Bronchial epithelial cell (primary cell): ENCODE results near the gene SPTLC3. TPM values are rescaled to one million over a fixed set of nuclear protein-coding genes. Genes with fewer than 3 reads are reported as not detected.
A peak's percentile ranks its signal among the peaks of the same experiment; 100 is the strongest.

Source experiments
- DNase-seq: peaks from one replicate; pipeline ENCODE4 v3.0.0-alpha.2; 2010; ENCODE audit warnings: low read depth
- FAIRE-seq: peaks from 2 replicates; lab custom pipeline; 2011; peaks lifted over from hg19 to GRCh38; lab: Jason Lieb, UNC
- H3K27me3 ChIP-seq: 2 replicates; pipeline ENCODE4 v1.5.1; 2011; ENCODE audit warnings: low read length; ENCODE audit not compliant: control insufficient read depth, insufficient read depth
- H3K36me3 ChIP-seq: 2 replicates; pipeline ENCODE4 v1.5.1; 2011; ENCODE audit warnings: low read length; ENCODE audit not compliant: control insufficient read depth, insufficient read depth
- H3K4me3 ChIP-seq: 2 replicates; pipeline ENCODE4 v1.5.1; 2011; ENCODE audit warnings: mild to moderate bottlenecking, low read depth, low read length, control low read depth
- total RNA-seq: library from RNA; depleted of rRNA; stranded (reverse); fragments of >200 nt; gene quantifications from 2 replicates; pipeline ENCODE4 v1.2.1, GENCODE V29; 2014
- TF ChIP-seq, protein P1 (sequence below): IDR thresholded peaks from 2 replicates; pipeline ENCODE4 v1.5.1; 2011; ENCODE audit warnings: mild to moderate bottlenecking, moderate library complexity, low read length, control low read depth, inconsistent platforms; ENCODE audit not compliant: insufficient read depth, severe bottlenecking

SPTLC3 gene
- total RNA-seq, 1 donor from 2014 or later = 2.4 TPM

DNA sequence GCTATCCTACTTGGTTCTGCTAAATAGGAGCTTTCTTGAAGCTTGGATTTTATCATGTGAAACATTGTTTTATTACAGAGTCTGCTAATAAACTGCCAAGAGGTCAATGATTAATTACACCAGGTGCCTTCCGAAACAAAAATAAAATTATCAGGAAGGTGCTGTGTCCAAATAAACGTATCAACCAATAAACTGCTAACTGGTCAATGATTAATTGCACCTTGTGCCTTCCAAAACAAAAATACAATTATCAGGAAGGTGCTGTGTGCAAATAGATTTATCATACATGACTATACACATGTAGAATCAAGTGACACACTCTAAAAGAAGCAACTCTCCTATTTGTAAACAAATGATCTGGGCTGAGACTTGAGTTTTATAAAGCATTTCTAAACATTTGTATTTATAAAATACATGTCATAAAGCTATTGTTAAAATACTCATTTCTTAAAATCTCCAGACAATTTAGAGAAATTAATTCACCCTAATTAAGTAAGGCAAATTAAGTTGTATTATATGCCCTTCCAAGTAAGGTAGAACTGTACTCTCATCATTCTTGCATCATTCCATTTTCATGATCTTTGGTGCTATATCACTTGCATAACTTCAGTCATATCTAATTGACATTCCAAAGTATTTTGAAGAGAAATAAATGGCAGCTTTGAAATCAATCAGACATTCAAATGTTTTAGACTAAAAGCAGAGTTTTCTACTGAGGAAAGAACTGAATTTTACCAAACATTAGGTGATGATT, 26.8 kb downstream of the SPTLC3 start:
- Histone ChIP-seq H3K4me3 (no peak overlapping the region), H3K27me3 (no peaks in the 10 kb centered on the region), H3K36me3 (no peaks in the 10 kb centered on the region)
- FAIRE-seq (no peak), DNase-seq (peak; percentile 14)
- TF ChIP-seq, protein P1, sequence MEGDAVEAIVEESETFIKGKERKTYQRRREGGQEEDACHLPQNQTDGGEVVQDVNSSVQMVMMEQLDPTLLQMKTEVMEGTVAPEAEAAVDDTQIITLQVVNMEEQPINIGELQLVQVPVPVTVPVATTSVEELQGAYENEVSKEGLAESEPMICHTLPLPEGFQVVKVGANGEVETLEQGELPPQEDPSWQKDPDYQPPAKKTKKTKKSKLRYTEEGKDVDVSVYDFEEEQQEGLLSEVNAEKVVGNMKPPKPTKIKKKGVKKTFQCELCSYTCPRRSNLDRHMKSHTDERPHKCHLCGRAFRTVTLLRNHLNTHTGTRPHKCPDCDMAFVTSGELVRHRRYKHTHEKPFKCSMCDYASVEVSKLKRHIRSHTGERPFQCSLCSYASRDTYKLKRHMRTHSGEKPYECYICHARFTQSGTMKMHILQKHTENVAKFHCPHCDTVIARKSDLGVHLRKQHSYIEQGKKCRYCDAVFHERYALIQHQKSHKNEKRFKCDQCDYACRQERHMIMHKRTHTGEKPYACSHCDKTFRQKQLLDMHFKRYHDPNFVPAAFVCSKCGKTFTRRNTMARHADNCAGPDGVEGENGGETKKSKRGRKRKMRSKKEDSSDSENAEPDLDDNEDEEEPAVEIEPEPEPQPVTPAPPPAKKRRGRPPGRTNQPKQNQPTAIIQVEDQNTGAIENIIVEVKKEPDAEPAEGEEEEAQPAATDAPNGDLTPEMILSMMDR = no peak

DNA sequence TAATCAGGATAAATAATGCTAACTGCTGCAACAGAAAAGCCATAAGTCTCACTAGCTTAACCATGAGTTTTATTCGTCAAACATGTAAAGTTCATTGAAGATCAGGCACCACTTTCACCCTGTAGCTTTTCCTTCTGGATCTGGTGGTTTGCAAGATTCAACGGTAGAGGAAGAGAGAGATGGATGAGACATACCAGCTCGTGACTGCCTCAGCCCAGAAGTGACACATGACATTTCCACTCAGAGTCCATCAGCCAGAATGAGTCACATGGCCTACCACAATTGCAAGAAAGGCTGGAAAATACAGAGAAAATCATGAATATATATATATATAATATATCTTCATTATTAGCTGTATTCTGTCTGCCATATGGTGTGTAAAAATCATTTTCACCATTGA, 29.0 kb downstream of the SPTLC3 start:
- TF ChIP-seq, protein P1 = no peak
- FAIRE-seq (no peak), DNase-seq (peak; percentile 20)
- Histone ChIP-seq H3K36me3 (no peaks in the 10 kb centered on the region), H3K27me3 (no peaks in the 10 kb centered on the region), H3K4me3 (no peak overlapping the region)

DNA sequence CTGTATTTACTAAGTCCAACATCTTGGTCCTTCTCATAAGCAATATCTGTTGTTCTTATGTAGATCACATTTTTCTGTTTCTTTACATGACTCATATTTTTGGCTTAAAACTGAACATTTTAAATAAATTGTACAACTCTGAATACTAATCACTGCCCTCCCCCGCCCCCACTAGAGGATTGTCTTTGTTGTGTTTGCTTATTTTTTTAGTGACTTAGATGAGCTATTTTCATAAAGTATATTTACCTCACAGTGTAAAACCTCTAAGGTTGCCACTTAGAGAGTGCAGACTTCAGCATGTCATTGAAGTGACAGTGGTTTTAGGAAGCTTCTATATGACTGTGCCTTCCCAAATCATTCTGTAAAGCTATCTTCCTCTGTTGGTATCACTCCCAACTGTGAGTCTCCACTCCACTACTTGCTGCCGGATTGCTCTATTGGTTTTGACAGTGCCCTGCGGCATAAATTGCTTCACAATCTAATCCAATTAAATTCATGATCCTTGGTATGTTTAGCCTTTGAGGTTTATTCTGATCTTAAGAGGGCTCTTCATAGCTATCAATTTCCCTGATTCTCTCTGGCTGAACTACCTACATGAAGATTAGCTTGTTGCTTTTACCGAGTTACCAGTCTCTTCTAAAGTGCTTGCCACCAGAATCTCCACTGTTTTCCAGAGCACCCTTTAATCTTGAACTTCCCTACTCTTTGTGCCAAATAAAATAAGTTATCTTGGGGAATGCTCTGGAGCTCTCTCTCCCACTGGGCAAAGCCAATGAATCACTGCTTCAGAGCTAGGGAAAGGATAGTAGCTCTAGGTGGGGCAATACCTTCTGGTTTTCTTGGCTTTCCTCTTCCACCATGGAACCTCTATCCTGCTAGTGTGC, 33.0 kb downstream of the SPTLC3 start:
- DNase-seq = no peak
- TF ChIP-seq, protein P1 = no peak
- H3K36me3 ChIP-seq = no peaks in the 10 kb centered on the region
- FAIRE-seq = no peak
- H3K4me3 ChIP-seq = no peak overlapping the region
- H3K27me3 ChIP-seq = no peaks in the 10 kb centered on the region

DNA sequence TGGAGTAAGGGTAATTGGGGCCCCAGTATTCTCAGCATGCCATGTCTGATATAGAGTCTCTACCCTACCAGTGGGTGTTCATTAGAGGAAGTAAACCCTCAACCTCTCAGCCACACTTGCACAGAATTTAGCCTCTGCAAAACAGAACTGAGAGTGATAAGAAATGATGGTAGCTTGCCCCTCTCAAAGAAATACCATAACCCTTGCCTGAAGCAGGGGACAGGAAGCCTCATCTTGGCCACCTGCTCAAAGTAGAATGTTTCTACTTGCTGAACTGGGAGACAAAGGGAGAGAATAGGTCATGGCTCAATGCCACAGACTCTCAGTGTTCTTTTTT, 33.7 kb downstream of the SPTLC3 start:
- Histone ChIP-seq H3K27me3 (no peaks in the 10 kb centered on the region), H3K36me3 (no peaks in the 10 kb centered on the region), H3K4me3 (no peak overlapping the region)
- TF ChIP-seq, protein P1 = no peak
- no peak for FAIRE-seq
- DNase-seq = no peak

DNA sequence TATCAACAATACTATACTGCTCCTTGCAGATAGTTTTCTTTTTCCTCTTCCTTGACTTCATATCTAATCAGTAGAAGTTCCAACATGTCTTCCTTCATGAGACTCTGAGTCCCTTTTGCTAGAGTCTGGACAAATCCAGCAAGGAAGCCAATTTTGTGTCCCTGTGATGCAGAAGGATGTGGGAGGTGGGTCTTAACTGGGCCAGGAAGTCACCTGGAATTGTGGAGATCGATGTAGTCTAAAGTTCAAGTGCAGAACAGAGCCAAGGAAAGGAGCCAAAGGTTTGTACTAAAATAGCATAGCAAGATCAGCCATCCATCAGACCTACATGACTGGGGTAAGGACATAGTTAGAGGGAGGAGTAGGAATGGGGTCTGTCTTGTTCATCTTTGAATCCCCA, 37.6 kb downstream of the SPTLC3 start:
- FAIRE-seq (peak; percentile 52), DNase-seq (no peak)
- no peak overlapping the region for H3K4me3 ChIP-seq
- H3K27me3 ChIP-seq = no peaks in the 10 kb centered on the region
- no peaks in the 10 kb centered on the region for H3K36me3 ChIP-seq
- TF ChIP-seq, protein P1 = no peak
